Colonic mucosa (tissue), 4 donors: ENCODE results near the gene PTGER4. TPM values are rescaled to one million over a fixed set of nuclear protein-coding genes. Genes with fewer than 3 reads are reported as not detected.
"Not testable (repeated sequence)": the region's sequence is repeated elsewhere in the genome, so short reads cannot be mapped to it uniquely, and the experiment has no call there.

Source experiments
- DNase-seq: peaks from one replicate; pipeline ENCODE4 v3.0.0-alpha.2; 2020
- H3K27ac ChIP-seq: fragments of 200-600 bp; one replicate; pipeline ENCODE4 v1.8.0; 2021
- H3K27me3 ChIP-seq: fragments of 200-600 bp; one replicate; pipeline ENCODE4 v1.8.0; 2021
- H3K36me3 ChIP-seq: fragments of 200-600 bp; one replicate; pipeline ENCODE4 v1.8.0; 2021
- H3K4me1 ChIP-seq: fragments of 200-600 bp; one replicate; pipeline ENCODE4 v1.8.0; 2021; ENCODE audit warnings: mild to moderate bottlenecking
- H3K4me3 ChIP-seq: fragments of 200-600 bp; one replicate; pipeline ENCODE4 v1.8.0; 2021
- H3K9ac ChIP-seq, 2 donors: one replicate each; pipeline ENCODE4 v1.7.0; 2013; ENCODE audit warnings: control low read depth in 2 of 2, low read depth in 2 of 2, low read length in 2 of 2
- H3K9me3 ChIP-seq: fragments of 200-600 bp; one replicate; pipeline ENCODE4 v1.8.0; 2021
- intact Hi-C: fragments of 100-400 bp; cut with DNase I; formaldehyde crosslinking; loops from one replicate; pipeline ENCODE4 v1.14.1; 2022
- total RNA-seq, 2 donors: library from RNA; stranded (reverse); fragmentation: NEBNext Ultra II Directional in 1 of 2; extraction: Animal tissue kit (Norgen Biotek cat#: 25700) in 1 of 2; gene quantifications; one replicate each; pipeline ENCODE4 v1.2.1, GENCODE V29; 2021
- TF ChIP-seq, protein P1 (sequence below): fragments of 200-600 bp; IDR thresholded peaks from one replicate; pipeline ENCODE4 v1.8.0; 2022; ENCODE audit warnings: antibody characterized with exemption, mild to moderate bottlenecking
- donor health status: healthy.
- donor health status: DM: no; HTN: no; CAD: no.
- donor health status: DM: no; HTN: no; CAD: no.

PTGER4 gene
- total RNA-seq, 2 donors from 2014 or later, result 28.1 to 53.4 TPM

DNA sequence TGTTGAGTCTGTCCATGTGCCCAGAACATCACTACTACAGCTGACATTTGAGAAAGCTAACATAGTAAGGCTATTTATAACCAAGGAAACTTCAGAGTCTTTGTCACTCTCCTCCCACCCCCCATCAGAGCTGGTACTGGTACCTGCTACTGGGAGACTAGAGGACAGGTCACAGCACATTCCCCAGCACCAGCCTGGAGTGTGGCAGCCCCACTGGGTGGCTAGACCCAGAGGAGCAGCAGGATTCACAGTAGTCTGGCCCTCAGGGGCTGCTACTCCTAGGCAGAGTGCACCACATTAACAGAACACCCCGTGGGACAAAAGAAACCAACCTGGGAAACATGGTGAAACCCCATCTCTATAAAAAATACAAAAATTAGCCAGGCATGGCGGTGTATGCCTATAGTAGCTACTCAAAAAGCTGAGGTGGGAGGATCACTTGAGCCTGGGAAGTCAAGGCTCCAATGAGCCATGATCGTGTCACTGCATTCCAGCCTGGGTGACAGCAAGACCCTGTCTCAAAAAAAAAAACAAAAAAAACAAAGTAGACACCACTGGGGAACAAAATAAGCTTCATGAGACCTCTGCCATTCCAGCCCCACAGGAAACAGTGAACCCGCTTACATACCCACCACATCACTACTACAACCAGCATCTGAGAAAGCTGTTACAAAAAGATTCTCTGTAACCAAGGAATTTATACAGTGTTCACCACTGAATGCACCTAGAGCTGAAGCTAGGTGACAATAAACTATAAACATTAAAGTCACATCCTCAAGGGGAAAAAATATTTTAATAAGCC is 26.3 kb upstream of the PTGER4 start:
- intact Hi-C loops, result no loop called here
- no peak overlapping the region for H3K9ac ChIP-seq
- TF ChIP-seq, protein P1, sequence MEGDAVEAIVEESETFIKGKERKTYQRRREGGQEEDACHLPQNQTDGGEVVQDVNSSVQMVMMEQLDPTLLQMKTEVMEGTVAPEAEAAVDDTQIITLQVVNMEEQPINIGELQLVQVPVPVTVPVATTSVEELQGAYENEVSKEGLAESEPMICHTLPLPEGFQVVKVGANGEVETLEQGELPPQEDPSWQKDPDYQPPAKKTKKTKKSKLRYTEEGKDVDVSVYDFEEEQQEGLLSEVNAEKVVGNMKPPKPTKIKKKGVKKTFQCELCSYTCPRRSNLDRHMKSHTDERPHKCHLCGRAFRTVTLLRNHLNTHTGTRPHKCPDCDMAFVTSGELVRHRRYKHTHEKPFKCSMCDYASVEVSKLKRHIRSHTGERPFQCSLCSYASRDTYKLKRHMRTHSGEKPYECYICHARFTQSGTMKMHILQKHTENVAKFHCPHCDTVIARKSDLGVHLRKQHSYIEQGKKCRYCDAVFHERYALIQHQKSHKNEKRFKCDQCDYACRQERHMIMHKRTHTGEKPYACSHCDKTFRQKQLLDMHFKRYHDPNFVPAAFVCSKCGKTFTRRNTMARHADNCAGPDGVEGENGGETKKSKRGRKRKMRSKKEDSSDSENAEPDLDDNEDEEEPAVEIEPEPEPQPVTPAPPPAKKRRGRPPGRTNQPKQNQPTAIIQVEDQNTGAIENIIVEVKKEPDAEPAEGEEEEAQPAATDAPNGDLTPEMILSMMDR, result no peak
- no peak overlapping the region for H3K4me3 ChIP-seq
- no peaks in the 10 kb centered on the region for H3K27me3 ChIP-seq
- no peaks in the 10 kb centered on the region for H3K9me3 ChIP-seq
- no peaks in the 10 kb centered on the region for H3K36me3 ChIP-seq
- no peak overlapping the region for H3K27ac ChIP-seq
- H3K4me1 ChIP-seq, result no peaks in the 10 kb centered on the region
- DNase-seq, result no peak

DNA sequence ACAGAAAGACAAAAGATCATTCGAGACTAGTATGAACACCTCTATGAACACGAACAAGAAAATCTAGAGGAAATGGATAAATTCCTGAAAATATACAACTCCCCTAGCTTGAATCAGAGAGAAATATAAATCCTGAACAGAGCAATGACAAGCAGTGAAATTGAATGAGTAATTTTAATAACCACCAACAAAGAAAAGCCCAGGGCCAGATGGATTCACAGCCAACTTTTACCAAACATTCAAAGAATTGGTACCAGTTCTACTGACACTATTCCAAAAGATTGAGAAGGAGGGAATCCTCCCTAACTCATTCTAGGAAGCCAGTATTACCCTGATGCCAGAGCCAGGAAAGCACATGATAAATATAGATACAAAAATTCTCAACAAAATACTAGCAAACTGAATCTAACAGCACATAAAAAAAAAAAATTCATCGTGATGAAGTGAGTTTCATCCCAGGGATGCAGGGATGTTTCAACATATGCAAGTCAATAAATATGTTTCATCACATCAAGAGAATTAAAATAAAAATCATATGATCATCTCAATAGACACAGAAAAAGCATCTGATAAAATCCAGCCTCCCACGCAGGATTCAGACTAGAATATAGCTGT is 25.2 kb upstream of the PTGER4 start:
- H3K9ac ChIP-seq, result no peak overlapping the region
- intact Hi-C loops, result no loop called here
- no peaks in the 10 kb centered on the region for H3K36me3 ChIP-seq
- DNase-seq, result no peak
- H3K4me1 ChIP-seq, result no peaks in the 10 kb centered on the region
- H3K27me3 ChIP-seq, result no peaks in the 10 kb centered on the region
- TF ChIP-seq, protein P1, result no peak
- H3K9me3 ChIP-seq, result no peaks in the 10 kb centered on the region
- no peak overlapping the region for H3K27ac ChIP-seq
- H3K4me3 ChIP-seq, result no peak overlapping the region

DNA sequence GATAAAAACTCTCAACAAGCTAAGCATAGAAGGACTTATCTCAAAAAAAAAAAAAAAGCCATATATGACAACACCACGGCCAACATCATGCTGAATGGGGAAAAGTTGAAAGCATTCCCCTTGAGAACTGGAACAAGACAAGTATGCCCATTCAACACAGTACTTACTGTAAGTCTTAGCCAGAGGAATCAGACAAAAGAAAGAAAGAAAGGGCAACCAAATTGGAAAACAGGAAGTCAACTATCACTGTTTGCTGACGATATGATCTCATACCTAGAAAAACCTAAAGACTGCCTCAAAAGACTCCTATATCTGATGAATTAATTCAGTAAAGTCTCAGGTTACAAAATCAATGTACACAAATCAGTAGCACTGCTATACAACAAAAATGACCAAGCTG is 24.6 kb upstream of the PTGER4 start:
- Histone ChIP-seq H3K27ac (no peak overlapping the region), H3K4me1 (no peaks in the 10 kb centered on the region), H3K36me3 (no peaks in the 10 kb centered on the region), H3K27me3 (no peaks in the 10 kb centered on the region), H3K9me3 (no peaks in the 10 kb centered on the region), H3K9ac (no peak overlapping the region), H3K4me3 (no peak overlapping the region)
- intact Hi-C loops, result no loop called here
- TF ChIP-seq, protein P1, result no peak
- DNase-seq, result no peak

DNA sequence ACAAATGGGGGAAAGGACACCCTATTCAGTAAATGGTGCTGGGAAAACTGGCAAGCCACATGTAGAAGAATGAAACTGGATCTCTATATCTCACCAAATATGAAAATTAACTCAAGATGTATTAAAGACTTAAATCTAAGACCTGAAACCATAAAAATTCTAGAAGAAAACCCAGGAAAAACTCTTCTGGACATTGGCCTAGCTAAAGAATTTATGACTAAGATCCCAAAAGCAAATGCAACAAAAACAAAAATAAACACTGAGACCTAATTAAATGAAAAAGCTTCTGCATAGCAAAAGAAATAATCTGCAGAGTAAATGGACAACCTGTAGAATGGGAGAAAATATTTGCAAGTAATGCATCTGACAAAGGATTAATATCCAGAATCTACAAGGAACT is 23.6 kb upstream of the PTGER4 start:
- H3K27ac ChIP-seq, H3K27me3 ChIP-seq, H3K36me3 ChIP-seq, H3K9ac ChIP-seq, H3K9me3 ChIP-seq, DNase-seq, H3K4me1 ChIP-seq, H3K4me3 ChIP-seq, intact Hi-C loops: not testable (repeated sequence)

DNA sequence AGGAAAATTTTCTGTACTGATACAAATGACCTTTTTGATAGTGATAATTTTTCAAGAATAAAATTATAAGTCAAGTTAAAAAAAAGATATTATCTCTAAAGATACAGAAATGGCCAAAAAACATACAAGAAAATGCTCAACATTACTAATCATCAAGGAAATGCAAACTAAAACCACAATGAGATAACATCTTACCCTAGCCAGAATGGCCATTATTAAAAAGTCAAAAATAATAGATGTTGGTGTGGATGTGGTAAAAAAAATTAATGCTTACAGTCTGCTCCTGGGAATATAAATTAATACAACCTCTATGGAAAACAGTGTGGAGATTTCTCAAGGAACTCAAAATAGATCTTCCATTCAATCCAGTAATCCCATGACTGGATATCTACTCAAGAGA is 22.9 kb upstream of the PTGER4 start:
- H3K4me1 ChIP-seq, result no peaks in the 10 kb centered on the region
- intact Hi-C loops, result no loop called here
- TF ChIP-seq, protein P1, result no peak
- no peak for DNase-seq
- no peak overlapping the region for H3K9ac ChIP-seq
- no peak overlapping the region for H3K27ac ChIP-seq
- no peaks in the 10 kb centered on the region for H3K9me3 ChIP-seq
- H3K4me3 ChIP-seq, result no peak overlapping the region
- no peaks in the 10 kb centered on the region for H3K36me3 ChIP-seq
- no peaks in the 10 kb centered on the region for H3K27me3 ChIP-seq

DNA sequence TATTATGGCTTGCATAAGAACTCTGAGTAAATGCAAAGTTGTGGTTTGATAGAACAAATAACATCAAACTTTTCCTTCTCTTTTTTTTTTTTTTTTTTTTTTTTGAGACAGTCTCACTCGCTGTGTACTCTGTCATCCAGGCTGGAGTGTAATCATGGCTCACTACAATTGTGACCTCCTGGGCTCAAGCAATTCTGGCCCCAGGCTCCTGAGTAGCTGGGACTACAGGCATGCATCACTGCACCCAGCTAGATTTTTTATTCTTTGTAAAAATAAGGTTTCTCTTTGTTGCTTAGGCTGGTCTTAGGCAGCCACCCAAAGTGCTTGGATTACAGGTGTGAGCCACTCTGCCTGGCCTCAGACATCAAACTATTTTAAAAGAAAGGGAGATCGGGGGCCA is 19.0 kb upstream of the PTGER4 start:
- H3K9ac ChIP-seq, result no peak overlapping the region
- H3K27ac ChIP-seq, result no peak overlapping the region
- no peaks in the 10 kb centered on the region for H3K4me1 ChIP-seq
- H3K4me3 ChIP-seq, result no peak overlapping the region
- no peaks in the 10 kb centered on the region for H3K27me3 ChIP-seq
- no peaks in the 10 kb centered on the region for H3K36me3 ChIP-seq
- TF ChIP-seq, protein P1, result no peak
- intact Hi-C loops, result no loop called here
- no peaks in the 10 kb centered on the region for H3K9me3 ChIP-seq
- DNase-seq, result no peak
